Measurements from ENCODE around the gene PZP.

Gene PZP

GRCh38 chr12:9099552-9100190 is 108.5 kb downstream of the PZP start:
- no peak for FAIRE-seq
